Gastroesophageal sphincter (tissue), 4 donors: ENCODE data around the gene HSBP1L1. TPM values are rescaled to one million over a fixed set of nuclear protein-coding genes. Genes with fewer than 3 reads are reported as not detected.

Experiments used
- ATAC-seq: fragments of 150-250 bp; one replicate; pipeline ENCODE4 v1.9.1; 2016; ENCODE audit warnings: mild to moderate bottlenecking, moderate library complexity
- H3K27ac ChIP-seq, 4 donors: fragments of 200-600 bp; sonication (generic) in 3 of 4; 1 replicate in 3 of 4; 2 replicates in 1 of 4; pipeline ENCODE4 v1.5.1; 2016 to 2019
- H3K27me3 ChIP-seq: fragments of 200-600 bp; sonication (generic); one replicate; pipeline ENCODE4 v1.5.1; 2019
- H3K36me3 ChIP-seq, 2 donors: fragments of 200-600 bp; sonication (generic); one replicate each; pipeline ENCODE4 v1.5.1; 2019; ENCODE audit warnings: control low read depth in 1 of 2
- H3K4me1 ChIP-seq, 3 donors: fragments of 200-600 bp; sonication (generic); 1 replicate in 2 of 3; 2 replicates in 1 of 3; pipeline ENCODE4 v1.5.1; 2016 to 2019; ENCODE audit warnings: control low read depth in 2 of 3
- H3K4me3 ChIP-seq, 2 donors: fragments of 200-600 bp; sonication (generic); one replicate each; pipeline ENCODE4 v1.5.1; 2019; ENCODE audit warnings: mild to moderate bottlenecking in 1 of 2, moderate library complexity in 1 of 2
- H3K9me3 ChIP-seq, 3 donors: fragments of 200-600 bp; sonication (generic); one replicate each; pipeline ENCODE4 v1.5.1; 2017 to 2019; ENCODE audit warnings: control low read depth in 2 of 3
- CTCF ChIP-seq, 4 experiments: fragments of 200-600 bp in 2 of 4; fragments of 450-650 bp in 2 of 4; sonication (generic) in 1 of 4; IDR thresholded peaks; one replicate each; pipeline ENCODE4 v1.5.1; 2017 to 2019; ENCODE audit warnings: antibody characterized with exemption in 4 of 4, mild to moderate bottlenecking in 2 of 4, moderate library complexity in 2 of 4
- EP300 ChIP-seq: sonication (generic); formaldehyde crosslinking; IDR thresholded peaks from one replicate; pipeline ENCODE4 v1.6.1; 2017; ENCODE audit warnings: antibody characterized with exemption, mild to moderate bottlenecking
- POLR2A ChIP-seq, 2 donors: fragments of 450-650 bp; IDR thresholded peaks; one replicate each; pipeline ENCODE4 v1.6.1; 2017; ENCODE audit warnings: antibody characterized with exemption in 2 of 2, mild to moderate bottlenecking in 2 of 2, moderate library complexity in 1 of 2
- POLR2AphosphoS5 ChIP-seq: sonication (generic); formaldehyde crosslinking; IDR thresholded peaks from one replicate; pipeline ENCODE4 v1.6.1; 2017; ENCODE audit warnings: antibody characterized with exemption
- WGBS, 2 donors: methylation state at CpG; one replicate each; pipeline ENCODE4 v1.1.5; 2018; ENCODE audit warnings: low coverage in 1 of 2; 5-methylcytosine and 5-hydroxymethylcytosine counted together
- total RNA-seq, 4 donors: library from RNA; depleted of rRNA; stranded (reverse); fragments of >200 nt; gene quantifications; one replicate each; pipeline ENCODE4 v1.1.0, GENCODE V29; 2016

The HSBP1L1 gene
- total RNA-seq, 4 donors from 2014 or later, result 3.2 to 23.8 (median 12.4) TPM

DNA sequence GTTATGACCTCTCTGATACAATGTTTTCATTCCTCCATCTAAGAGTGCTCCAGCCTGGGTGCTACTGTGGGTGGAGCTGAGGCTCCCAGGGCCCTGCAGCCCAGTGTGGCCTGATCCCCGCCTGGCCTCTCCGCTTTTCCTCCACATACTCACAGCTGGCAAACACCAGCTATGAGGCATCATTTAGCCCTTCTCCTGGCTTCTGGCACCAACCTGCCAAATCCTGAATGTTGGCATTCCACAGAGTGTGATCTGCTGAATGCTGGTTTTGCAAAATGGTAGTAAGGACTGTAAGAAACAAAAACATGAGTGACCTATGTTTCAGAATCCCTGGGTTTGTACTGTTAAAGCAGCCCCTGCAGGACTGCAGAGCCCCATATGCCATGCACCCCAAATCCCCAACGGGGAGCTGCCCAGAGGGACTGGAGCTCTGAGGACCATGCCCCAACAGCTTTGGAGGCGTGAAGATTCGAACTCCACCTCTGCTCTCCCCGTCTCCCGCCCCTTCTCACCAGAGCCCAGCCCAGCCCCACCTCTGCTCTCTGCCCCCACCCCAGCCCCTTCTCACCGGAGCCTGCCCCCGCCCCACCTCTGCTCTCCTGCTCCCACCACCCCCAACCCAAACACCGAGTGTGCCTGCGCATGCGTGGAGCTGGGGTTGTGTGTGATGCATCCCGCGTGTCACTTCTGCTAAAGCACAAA, 17.2 kb upstream of the HSBP1L1 start:
- Histone ChIP-seq H3K9me3 (no peaks in the 10 kb centered on the region), H3K4me3 (no peak overlapping the region), H3K4me1 (peaks cover 0 to 77% (median 33%) of the 10 kb centered on the region in 3 donors), H3K27ac (no peak overlapping the region), H3K36me3 (peaks cover 0 to 47% of the 10 kb centered on the region in 2 donors), H3K27me3 (no peaks in the 10 kb centered on the region)
- TF ChIP-seq POLR2AphosphoS5, result no peak
- no peak for TF ChIP-seq POLR2A (IDR thresholded peaks at IDR 0.05)
- TF ChIP-seq CTCF (IDR thresholded peaks at IDR 0.05), result no peak
- no peak for TF ChIP-seq EP300
- WGBS, 2 donors, result 83 to 93% methylated on average over 2 of the region's 14 CpGs
- no peak for ATAC-seq

GRCh38 chr18:79947881-79948610, 16.4 kb upstream of the HSBP1L1 start:
- TF ChIP-seq POLR2A (IDR thresholded peaks at IDR 0.05) (no peak), EP300 (no peak), CTCF (IDR thresholded peaks at IDR 0.05) (no peak), POLR2AphosphoS5 (no peak)
- 87 to 94% methylated on average over 7 of the region's 15 CpGs for WGBS, 2 donors
- no peak overlapping the region for H3K27ac ChIP-seq
- peaks cover 0 to 39% of the 10 kb centered on the region in 2 donors for H3K36me3 ChIP-seq
- peaks cover 0 to 81% (median 35%) of the 10 kb centered on the region in 3 donors for H3K4me1 ChIP-seq
- ATAC-seq, result no peak
- no peak overlapping the region for H3K4me3 ChIP-seq
- no peaks in the 10 kb centered on the region for H3K27me3 ChIP-seq
- H3K9me3 ChIP-seq, result no peaks in the 10 kb centered on the region

- Histone ChIP-seq H3K4me1 (peaks cover 0 to 77% (median 35%) of the 10 kb centered on the region in 3 donors), H3K27me3 (no peaks in the 10 kb centered on the region), H3K36me3 (peaks cover 0 to 31% of the 10 kb centered on the region in 2 donors), H3K9me3 (no peaks in the 10 kb centered on the region), H3K27ac (peak overlapping the region in 2 of 4 donors; percentile 18 to 94), H3K4me3 (peak overlapping the region in 1 of 2 donors; percentile 99)
- no peak for ATAC-seq
- WGBS, 2 donors, result 90% methylated on average over 17 of the region's 23 CpGs; no CpG with 5 or more reads in 1 of the 2 donors
- TF ChIP-seq POLR2AphosphoS5 (no peak), EP300 (no peak), CTCF (IDR thresholded peaks at IDR 0.05) (no peak), POLR2A (IDR thresholded peaks at IDR 0.05) (no peak)
Measured at GRCh38 chr18:79948719-79949411, 15.6 kb upstream of the HSBP1L1 start.

GRCh38 chr18:79949697-79950487, 14.6 kb upstream of the HSBP1L1 start:
- Histone ChIP-seq H3K27ac (peak overlapping the region in 3 of 4 donors; percentile 85 to 94 (median 87)), H3K27me3 (no peaks in the 10 kb centered on the region), H3K4me1 (peaks cover 0 to 66% (median 30%) of the 10 kb centered on the region in 3 donors), H3K9me3 (no peaks in the 10 kb centered on the region), H3K4me3 (peak overlapping the region; percentile 96 to 99), H3K36me3 (peaks cover 0 to 30% of the 10 kb centered on the region in 2 donors)
- 38 to 60% methylated on average over 5 to 8 of the region's 12 CpGs for WGBS, 2 donors
- no peak for ATAC-seq
- TF ChIP-seq CTCF (IDR thresholded peaks at IDR 0.05) (no peak), POLR2A (IDR thresholded peaks at IDR 0.05) (no peak), EP300 (no peak), POLR2AphosphoS5 (no peak)
